H1 (cell line): Measurements from ENCODE around the gene PBOV1. TPM values are rescaled to one million over a fixed set of nuclear protein-coding genes. Genes with fewer than 3 reads are reported as not detected.

Experiments used
- CTCF ChIA-PET: fragments of 300-600 bp; sonication (Branson Sonifier 250); formaldehyde crosslinking; loops from one replicate; lab custom pipeline; 2021; ENCODE audit not compliant: partially characterized antibody; lab: Charles Lee
- POLR2A ChIA-PET: fragments of 300-600 bp; sonication (Branson Sonifier 250); formaldehyde crosslinking; loops from one replicate; lab custom pipeline; 2021; ENCODE audit warnings: inconsistent platforms; ENCODE audit not compliant: partially characterized antibody; lab: Charles Lee
- DNase-seq, 2 experiments: peaks; one replicate each; pipeline versions ENCODE4 v3.0.0 to v3.0.0-alpha.2; 2010 to 2022; ENCODE audit warnings: low spot score in 2 of 2, low read depth in 1 of 2, mixed read lengths in 1 of 2
- FAIRE-seq: peaks from 2 replicates; lab custom pipeline; 2011; peaks lifted over from hg19 to GRCh38; lab: Jason Lieb, UNC
- H2AFZ ChIP-seq: 2 replicates; pipeline ENCODE4 v1.8.1; 2012; ENCODE audit warnings: low read length, inconsistent platforms
- H2AK5ac ChIP-seq: 2 replicates; pipeline ENCODE4 v1.6.1; 2013; ENCODE audit warnings: low read depth, low read length
- H2BK120ac ChIP-seq: replicated peaks from 2 replicates; pipeline ENCODE3; 2013; ENCODE audit warnings: low read depth, low read length, inconsistent platforms
- H2BK12ac ChIP-seq: 2 replicates; pipeline ENCODE4 v1.6.1; 2013; ENCODE audit warnings: low read depth, low read length
- H2BK15ac ChIP-seq: 2 replicates; pipeline ENCODE4 v1.6.1; 2013; ENCODE audit warnings: low read length
- H2BK20ac ChIP-seq: 2 replicates; pipeline ENCODE4 v1.6.1; 2013; ENCODE audit warnings: low read length
- H2BK5ac ChIP-seq: 2 replicates; pipeline ENCODE4 v1.6.1; 2013; ENCODE audit warnings: low read depth, low read length
- H3K14ac ChIP-seq: 2 replicates; pipeline ENCODE4 v1.6.1; 2013; ENCODE audit warnings: inconsistent platforms; ENCODE audit not compliant: insufficient read length
- H3K18ac ChIP-seq: 2 replicates; pipeline ENCODE4 v1.6.1; 2013; ENCODE audit warnings: low read length; ENCODE audit errors: extremely low read depth
- H3K23ac ChIP-seq: 2 replicates; pipeline ENCODE4 v1.6.1; 2013; ENCODE audit warnings: inconsistent platforms; ENCODE audit not compliant: insufficient read length
- H3K23me2 ChIP-seq: 2 replicates; pipeline ENCODE4 v1.6.1; 2013; ENCODE audit warnings: low read depth, low read length
- H3K27ac ChIP-seq: 2 replicates; pipeline ENCODE4 v1.6.1; 2011; ENCODE audit warnings: low read depth, low read length, inconsistent platforms
- H3K27me3 ChIP-seq, 4 experiments: replicated peaks in 1 of 4; 1 replicate in 1 of 4; 2 replicates in 3 of 4; pipeline versions ENCODE4 v1.6.1 to v1.8.1; 2011 to 2013; ENCODE audit warnings: low read length in 3 of 4, mild to moderate bottlenecking in 3 of 4, inconsistent platforms in 2 of 4, mixed read lengths in 2 of 4, moderate library complexity in 1 of 4; ENCODE audit not compliant: control insufficient read depth in 3 of 4, insufficient read depth in 3 of 4; ENCODE audit errors: extremely low read depth in 1 of 4
- H3K36me3 ChIP-seq, 4 experiments: 2 replicates each; pipeline versions ENCODE4 v1.6.1 to v1.8.1; 2011 to 2013; ENCODE audit warnings: mild to moderate bottlenecking in 4 of 4, low read length in 3 of 4, moderate library complexity in 2 of 4, control low read depth in 1 of 4, inconsistent platforms in 1 of 4; ENCODE audit not compliant: insufficient read depth in 4 of 4, control insufficient read depth in 2 of 4
- H3K4ac ChIP-seq: replicated peaks from 2 replicates; pipeline ENCODE3; 2013; ENCODE audit warnings: low read length, low read depth, mixed read lengths, inconsistent platforms; ENCODE audit not compliant: insufficient read length
- H3K4me1 ChIP-seq, 4 experiments: replicated peaks in 1 of 4; 1 replicate in 1 of 4; 2 replicates in 3 of 4; pipeline versions ENCODE4 v1.6.1 to v1.8.1; 2011 to 2013; ENCODE audit warnings: low read length in 3 of 4, inconsistent platforms in 2 of 4, mixed read lengths in 1 of 4; ENCODE audit not compliant: insufficient read depth in 4 of 4, control insufficient read depth in 3 of 4
- H3K4me2 ChIP-seq, 2 experiments: 2 replicates each; pipeline versions ENCODE4 v1.6.1 to v1.8.1; 2011 to 2013; ENCODE audit warnings: low read depth in 2 of 2, low read length in 2 of 2, control low read depth in 1 of 2, inconsistent platforms in 1 of 2, mild to moderate bottlenecking in 1 of 2; ENCODE audit not compliant: insufficient read depth in 1 of 2
- H3K4me3 ChIP-seq, 4 experiments: fragments of 200-600, 300-600 bp in 1 of 4; sonication (generic), shearing (Covaris generic), sonication (Bioruptor Twin) in 1 of 4; 2 replicates each; pipeline versions ENCODE4 v1.5.1 to v1.8.1; 2011 to 2016; ENCODE audit warnings: low read length in 4 of 4, low read depth in 3 of 4, control low read depth in 2 of 4, inconsistent platforms in 2 of 4, mild to moderate bottlenecking in 2 of 4, mixed read lengths in 1 of 4, moderate library complexity in 1 of 4; ENCODE audit not compliant: insufficient read depth in 2 of 4; ENCODE audit errors: extremely low read depth in 1 of 4
- H3K56ac ChIP-seq: replicated peaks from 2 replicates; pipeline ENCODE3; 2013; ENCODE audit warnings: low read depth, mild to moderate bottlenecking, mixed read lengths, low read length, inconsistent platforms; ENCODE audit not compliant: insufficient read length
- H3K79me1 ChIP-seq: 2 replicates; pipeline ENCODE4 v1.6.1; 2013; ENCODE audit warnings: low read depth, low read length, control low read depth
- H3K79me2 ChIP-seq, 2 experiments: 2 replicates each; pipeline versions ENCODE4 v1.6.1 to v1.8.1; 2012 to 2013; ENCODE audit warnings: low read length in 2 of 2, mild to moderate bottlenecking in 2 of 2, inconsistent platforms in 1 of 2; ENCODE audit not compliant: insufficient read depth in 2 of 2, control insufficient read depth in 1 of 2
- H3K9ac ChIP-seq, 4 experiments: replicated peaks in 1 of 4; 1 replicate in 1 of 4; 2 replicates in 3 of 4; pipeline versions ENCODE4 v1.6.1 to v1.8.1; 2011 to 2013; ENCODE audit warnings: low read depth in 3 of 4, low read length in 3 of 4, control low read depth in 2 of 4, mild to moderate bottlenecking in 2 of 4, moderate library complexity in 2 of 4, inconsistent platforms in 1 of 4; ENCODE audit errors: extremely low read depth in 1 of 4
- H3K9me3 ChIP-seq, 2 experiments: 2 replicates each; pipeline versions ENCODE4 v1.6.1 to v1.8.1; 2012 to 2013; ENCODE audit warnings: mild to moderate bottlenecking in 2 of 2, moderate library complexity in 2 of 2, control low read depth in 1 of 2, inconsistent platforms in 1 of 2, low read depth in 1 of 2, low read length in 1 of 2, mixed read lengths in 1 of 2; ENCODE audit not compliant: insufficient read depth in 2 of 2
- H4K20me1 ChIP-seq, 2 experiments: replicated peaks in 1 of 2; 2 replicates each; pipeline versions ENCODE3 to v1.8.1; 2011 to 2013; ENCODE audit warnings: inconsistent platforms in 2 of 2, low read length in 2 of 2, mild to moderate bottlenecking in 1 of 2; ENCODE audit not compliant: insufficient read depth in 2 of 2, control insufficient read depth in 1 of 2
- H4K5ac ChIP-seq: 2 replicates; pipeline ENCODE4 v1.6.1; 2013; ENCODE audit warnings: low read length, low read depth, mixed read lengths, inconsistent platforms; ENCODE audit not compliant: insufficient read length
- H4K8ac ChIP-seq: 2 replicates; pipeline ENCODE4 v1.8.0; 2013; ENCODE audit warnings: mild to moderate bottlenecking, moderate library complexity, low read length, inconsistent platforms; ENCODE audit not compliant: insufficient read depth; ENCODE audit errors: extremely low read depth
- H4K91ac ChIP-seq: replicated peaks from 2 replicates; pipeline ENCODE3; 2013; ENCODE audit warnings: low read length, mixed read lengths, inconsistent platforms; ENCODE audit not compliant: insufficient read length
- BACH1 ChIP-seq: IDR thresholded peaks from 2 replicates; pipeline ENCODE4 v1.6.1; 2012; ENCODE audit warnings: low read length, improper control_type of control experiment
- CBX8 ChIP-seq: fragments of 300-800, 300-1000 bp; sonication (generic); IDR thresholded peaks from 2 replicates; pipeline ENCODE4 v1.7.1; 2016; ENCODE audit warnings: low read depth, low read length, borderline replicate concordance
- CEBPB ChIP-seq: IDR thresholded peaks from 2 replicates; pipeline ENCODE4 v1.6.1; 2012; ENCODE audit warnings: low read depth, low read length
- EZH2 ChIP-seq: fragments of 200-600 bp; sonication (generic); IDR thresholded peaks from 2 replicates; pipeline ENCODE4 v1.7.1; 2012; ENCODE audit warnings: low read depth, mild to moderate bottlenecking, moderate library complexity, low read length, inconsistent platforms; ENCODE audit not compliant: severe bottlenecking
- KDM1A ChIP-seq: fragments of 200-600, 300-600 bp; sonication (generic); IDR thresholded peaks from 2 replicates; pipeline ENCODE4 v1.7.1; 2016; ENCODE audit warnings: mild to moderate bottlenecking, low read length, borderline replicate concordance
- RBBP5 ChIP-seq: IDR thresholded peaks from 2 replicates; pipeline ENCODE4 v1.7.1; 2012; ENCODE audit warnings: low read depth, mild to moderate bottlenecking, inconsistent platforms, low read length, moderate library complexity, borderline replicate concordance
- RXRA ChIP-seq: IDR thresholded peaks from 2 replicates; pipeline ENCODE4 v1.6.1; 2011; ENCODE audit warnings: low read depth, mild to moderate bottlenecking, low read length, moderate library complexity; ENCODE audit not compliant: insufficient read depth
- SUZ12 ChIP-seq: fragments of 200-600 bp; sonication (generic); IDR thresholded peaks from 2 replicates; pipeline ENCODE4 v1.6.1; 2012; ENCODE audit warnings: mild to moderate bottlenecking, inconsistent platforms, low read length, moderate library complexity, mixed read lengths
- TBP ChIP-seq: IDR thresholded peaks from 2 replicates; pipeline ENCODE4 v1.6.1; 2011; ENCODE audit warnings: low read depth, low read length, improper control_type of control experiment
- TCF12 ChIP-seq: IDR thresholded peaks from 2 replicates; pipeline ENCODE4 v1.6.1; 2011; ENCODE audit warnings: low read depth, mild to moderate bottlenecking, low read length
- TEAD4 ChIP-seq: IDR thresholded peaks from 2 replicates; pipeline ENCODE4 v1.6.1; 2012; ENCODE audit warnings: low read depth, low read length, inconsistent platforms, mixed read lengths
- WGBS, 2 experiments: shearing (Covaris generic) in 1 of 2; methylation state at CpG; one replicate each; pipeline versions ENCODE4 v1.1.6 to v1.1.7; 2013 to 2015; ENCODE audit warnings: low lambda C conversion rate in 2 of 2, mixed read lengths in 2 of 2, inconsistent platforms in 1 of 2, low coverage in 1 of 2, missing lambda C conversion rate in 1 of 2; ENCODE audit not compliant: insufficient replicate concordance in 2 of 2, insufficient coverage in 1 of 2, insufficient read length in 1 of 2; ENCODE audit errors: extremely low coverage in 1 of 2, missing lambda C conversion rate in 1 of 2; 5-methylcytosine and 5-hydroxymethylcytosine counted together
- polyA plus RNA-seq, 7 experiments: library from polyadenylated mRNA; depleted of rRNA in 3 of 7; stranded (reverse) in 5 of 7; unstranded in 2 of 7; fragments of >200 nt in 5 of 7; fragments of 200-250 nt in 2 of 7; gene quantifications; 1 replicate in 5 of 7; 2 replicates in 1 of 7; 4 replicates in 1 of 7; pipeline versions ENCODE4 v1.2.1 to v1.2.3, GENCODE V29; 2011 to 2013; ENCODE audit warnings: missing spikeins in 2 of 7, mixed read lengths in 2 of 7
- total RNA-seq: library from RNA; stranded (reverse); fragmentation: NEBNext Ultra II Directional; extraction: Animal tissue kit (Norgen Biotek cat#: 25700); gene quantifications from 2 replicates; pipeline ENCODE4 v1.2.1, GENCODE V29; 2021

Gene PBOV1
- total and polyA plus RNA-seq, 2 of the 8 experiments (the other 6 are each of a cell fraction or from before 2014, with no cell fraction given): not detected

DNA sequence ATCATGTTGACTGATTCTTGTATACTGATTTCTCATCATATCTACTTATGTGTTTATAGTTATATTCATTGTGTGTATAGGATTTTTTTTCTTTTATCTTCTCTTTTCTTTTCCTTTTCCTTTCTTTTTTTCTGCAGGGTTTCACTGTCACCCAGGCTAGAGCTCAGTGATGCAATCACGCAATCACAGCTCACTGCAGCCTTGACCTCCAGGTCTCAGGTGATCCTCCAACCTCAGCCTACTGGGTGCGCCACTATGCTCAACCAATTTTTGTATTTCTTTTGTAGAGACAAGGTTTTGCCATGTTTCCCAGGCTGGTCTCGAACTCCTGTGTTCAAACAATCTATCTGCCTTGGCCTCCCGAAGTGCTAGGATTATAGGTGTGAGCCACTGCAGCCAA lies 1.6 kb upstream of the PBOV1 start:
- H3K4ac ChIP-seq: no peak overlapping the region
- no peak overlapping the region for H2BK5ac ChIP-seq
- H3K79me2 ChIP-seq: no peaks in the 10 kb centered on the region
- WGBS, 2 experiments: 90% methylated on average over 4 of the region's 4 CpGs; no CpG with 5 or more reads in 1 of the 2 experiments
- no peak overlapping the region for H3K18ac ChIP-seq
- H3K79me1 ChIP-seq: no peaks in the 10 kb centered on the region
- no peak overlapping the region for H3K4me2 ChIP-seq
- H2BK20ac ChIP-seq: no peak overlapping the region
- H3K14ac ChIP-seq: no peak overlapping the region
- H3K36me3 ChIP-seq: no peaks in the 10 kb centered on the region
- H3K4me3 ChIP-seq: no peak overlapping the region
- no peaks in the 10 kb centered on the region; a peak in 1 of 4 replicates for H3K9me3 ChIP-seq
- no peak overlapping the region for H3K23ac ChIP-seq
- H2BK12ac ChIP-seq: no peak overlapping the region
- no peak for DNase-seq
- H3K9ac ChIP-seq: no peak overlapping the region
- H3K27me3 ChIP-seq: no peaks in the 10 kb centered on the region
- no peak overlapping the region for H4K8ac ChIP-seq
- ChIA-PET CTCF (interaction anchor here (1.5 kb wide), 1 partner anchor 9 kb away, joined by 4 read pairs; no protein-coding TSS in a partner anchor), POLR2A (no interaction called here)
- TF ChIP-seq BACH1 (no peak), KDM1A (no peak), CEBPB (no peak), TCF12 (no peak), RXRA (no peak), TBP (no peak), EZH2 (no peak), SUZ12 (no peak), TEAD4 (no peak), RBBP5 (no peak), CBX8 (no peak)
- TF ChIP-seq, all 59 proteins: peak for 0
- Histone ChIP-seq H2BK15ac (no peak overlapping the region), H3K4me1 (no peaks in the 10 kb centered on the region), H4K5ac (no peak overlapping the region), H2AK5ac (no peak overlapping the region), H2BK120ac (no peak overlapping the region), H4K20me1 (no peaks in the 10 kb centered on the region), H2AFZ (no peak overlapping the region), H3K27ac (no peak overlapping the region), H3K56ac (no peak overlapping the region), H4K91ac (no peak overlapping the region), H3K23me2 (peaks cover 2% of the 10 kb centered on the region; the same call in 1 of the 2 replicates)
- no peak for FAIRE-seq
